ENCODE results near the gene INSIG2. TPM values are rescaled to one million over a fixed set of nuclear protein-coding genes. Genes with fewer than 3 reads are reported as not detected.

Gene INSIG2
- total and polyA plus RNA-seq, 2 of the 4 experiments (the other 2 are of a cell fraction): 9.1 to 11.7 TPM

GRCh38 chr2:118056801-118057200 is 31.5 kb upstream of the INSIG2 start:
- Histone ChIP-seq H2BK5ac (ENCODE audit: low read depth, low read length, poor library complexity, severe bottlenecking) (no peak overlapping the region), H2AK5ac (ENCODE audit: low read depth, low read length) (no peak overlapping the region), H2BK20ac (ENCODE audit: low read depth, low read length) (no peak overlapping the region), H4K5ac (ENCODE audit: low read depth, low read length) (no peak overlapping the region), H3K27me3 (ENCODE audit: control insufficient read depth, insufficient read depth, low read length) (peaks cover 26% of the 10 kb centered on the region), H3K27ac (ENCODE audit: insufficient read depth, low read length) (no peak overlapping the region), H3K4ac (ENCODE audit: low read depth, low read length) (no peak overlapping the region), H3K4me3 (ENCODE audit: insufficient read depth, low read depth, low read length) (no peak overlapping the region), H2BK15ac (ENCODE audit: low read depth, low read length) (no peak overlapping the region), H2AFZ (replicated peaks; ENCODE audit: low read length, poor library complexity) (no peak overlapping the region), H4K20me1 (ENCODE audit: insufficient read depth, low read length) (no peaks in the 10 kb centered on the region), H3K56ac (ENCODE audit: extremely low read depth, insufficient read depth, low read length) (no peak overlapping the region), H2AK9ac (replicated peaks; ENCODE audit: low read depth, low read length, poor library complexity) (no peak overlapping the region), H2BK120ac (ENCODE audit: low read depth, low read length) (no peak overlapping the region), H3K9me3 (ENCODE audit: control insufficient read depth, insufficient read depth, low read length) (no peaks in the 10 kb centered on the region), H3K23ac (ENCODE audit: low read depth, low read length) (no peak overlapping the region), H4K8ac (ENCODE audit: low read depth in 2 of 2, low read length in 2 of 2) (no peak overlapping the region), H3K4me1 (ENCODE audit: control insufficient read depth, insufficient read depth, low read length) (peaks cover 1% of the 10 kb centered on the region; the same call in 1 of the 2 replicates), H3K14ac (replicated peaks; ENCODE audit: low read depth, low read length) (no peak overlapping the region), H3K79me1 (ENCODE audit: low read depth in 1 of 2, low read length in 2 of 2) (no peaks in the 10 kb centered on the region), H3K9me1 (ENCODE audit: insufficient read depth, low read length) (no peaks in the 10 kb centered on the region), H4K91ac (ENCODE audit: insufficient read depth, low read depth, low read length) (no peak overlapping the region), H3K9ac (ENCODE audit: low read depth, low read length) (no peak overlapping the region), H3K4me2 (ENCODE audit: low read depth, low read length) (no peak overlapping the region), H3K18ac (ENCODE audit: low read depth, low read length) (no peak overlapping the region), H3K36me3 (ENCODE audit: control insufficient read depth, insufficient read depth, low read length) (no peaks in the 10 kb centered on the region)
- ChIA-PET CTCF (no interaction called here), POLR2A (ENCODE audit: unreplicated experiment) (no interaction called here)
- intact Hi-C loops (cut with micrococcal nuclease) (no loop called here), dilution Hi-C loops (cut with HindIII; ENCODE audit: low sequenced_read_pairs, unreplicated experiment) (no loop called here), in situ Hi-C loops (cut with MboI; ENCODE audit: low sequenced_read_pairs) (no loop called here)
- no peak for DNase-seq
- no TSS peak for BruUV-seq (replicated peaks)
- TF ChIP-seq ELK1 (IDR thresholded peaks at IDR 0.05; ENCODE audit: borderline replicate concordance, low read depth, low read length): no peak
- TF ChIP-seq RAD21 (IDR thresholded peaks at IDR 0.05; ENCODE audit: low read length): no peak
- no peak for TF ChIP-seq FOS (IDR thresholded peaks at IDR 0.05; ENCODE audit: low read depth, low read length)
- TF ChIP-seq NFE2L2 (IDR thresholded peaks at IDR 0.05; ENCODE audit: low read depth, low read length): no peak
- TF ChIP-seq CEBPB (IDR thresholded peaks at IDR 0.05; ENCODE audit: low read depth, low read length): no peak
- no peak for TF ChIP-seq BHLHE40 (IDR thresholded peaks at IDR 0.05; ENCODE audit: low read depth, low read length)
- no peak for TF ChIP-seq USF2 (IDR thresholded peaks at IDR 0.05; ENCODE audit: low read depth, low read length)
- TF ChIP-seq CHD1 (IDR thresholded peaks at IDR 0.05; ENCODE audit: low read depth, low read length): no peak
- no peak for TF ChIP-seq MAFK (IDR thresholded peaks at IDR 0.05; ENCODE audit: low read depth, low read length)
- no peak for TF ChIP-seq CTCF (conservative IDR thresholded peaks at IDR 0.05; ENCODE audit: low read depth, low read length)
- TF ChIP-seq SMC3 (IDR thresholded peaks at IDR 0.05; ENCODE audit: low read depth, low read length): no peak
- no peak for TF ChIP-seq RFX5 (IDR thresholded peaks at IDR 0.05; ENCODE audit: low read depth, low read length)
- TF ChIP-seq RCOR1 (IDR thresholded peaks at IDR 0.05; ENCODE audit: insufficient replicate concordance, low read length): no peak
- no peak for ATAC-seq (ENCODE audit: low read depth)
- no CpG with 5 or more reads among the region's 3 CpGs for WGBS, 2 experiments (ENCODE audit: extremely low coverage in 2 of 2, insufficient read length in 1 of 2)
